SK-N-SH (cell line): ENCODE measurements around the gene SPO11. TPM values are rescaled to one million over a fixed set of nuclear protein-coding genes. Genes with fewer than 3 reads are reported as not detected.

Experiments
- CTCF ChIA-PET: fragments of 300-600, 350-600 bp; formaldehyde crosslinking; extraction: SDS; loops from one replicate; lab custom pipeline; 2021; lab: Yijun Ruan, JAX
- POLR2A ChIA-PET: fragments of 350-600 bp; sonication (Branson Sonifier 250); formaldehyde crosslinking; extraction: SDS; loops from one replicate; lab custom pipeline; 2020; ENCODE audit warnings: antibody characterized with exemption, inconsistent platforms; lab: Yijun Ruan, JAX
- DNase-seq: peaks from one replicate; pipeline ENCODE4 v3.0.0; 2012
- H2AFZ ChIP-seq: fragments of 200-600 bp; sonication (generic); 2 replicates; pipeline ENCODE4 v1.8.1; 2016; ENCODE audit warnings: antibody characterized with exemption, mild to moderate bottlenecking, low read depth
- H3F3A ChIP-seq: fragments of 200-600 bp; sonication (generic); replicated peaks from 2 replicates; pipeline ENCODE3; 2016; ENCODE audit warnings: antibody characterized with exemption, mild to moderate bottlenecking; ENCODE audit not compliant: insufficient read depth
- H3K27ac ChIP-seq, 2 experiments: fragments of 200-500 bp in 1 of 2; fragments of 200-600 bp in 1 of 2; sonication (Bioruptor generic) in 1 of 2; sonication (generic), shearing (Covaris generic) in 1 of 2; 2 replicates each; pipeline versions ENCODE4 v1.5.1 to v1.6.1; 2014 to 2016; ENCODE audit warnings: low read depth in 2 of 2, inconsistent platforms in 1 of 2, low read length in 1 of 2, mild to moderate bottlenecking in 1 of 2, mixed read lengths in 1 of 2
- H3K27me3 ChIP-seq: fragments of 200-600 bp; sonication (generic), shearing (Covaris generic); 2 replicates; pipeline ENCODE4 v1.6.1; 2016; ENCODE audit warnings: mixed run types; ENCODE audit not compliant: insufficient read depth
- H3K36me3 ChIP-seq, 2 experiments: fragments of 200-500 bp in 1 of 2; fragments of 200-600 bp in 1 of 2; sonication (Bioruptor generic) in 1 of 2; sonication (generic) in 1 of 2; replicated peaks in 1 of 2; 2 replicates each; pipeline versions ENCODE3 to v1.5.1; 2014 to 2016; ENCODE audit warnings: low read length in 1 of 2, mild to moderate bottlenecking in 1 of 2; ENCODE audit not compliant: insufficient read depth in 2 of 2, control insufficient read depth in 1 of 2
- H3K4me1 ChIP-seq, 2 experiments: fragments of 200-500 bp in 1 of 2; fragments of 200-600 bp in 1 of 2; sonication (Bioruptor generic) in 1 of 2; sonication (generic), shearing (Covaris generic) in 1 of 2; 2 replicates each; pipeline versions ENCODE4 v1.5.1 to v1.6.1; 2014 to 2016; ENCODE audit warnings: low read depth in 1 of 2, low read length in 1 of 2, mixed run types in 1 of 2; ENCODE audit not compliant: insufficient read depth in 2 of 2, control insufficient read depth in 1 of 2
- H3K4me2 ChIP-seq: fragments of 200-600 bp; sonication (generic), shearing (Covaris generic); 2 replicates; pipeline ENCODE4 v1.6.1; 2017; ENCODE audit warnings: mixed run types
- H3K4me3 ChIP-seq, 2 experiments: fragments of 200-500 bp in 1 of 2; fragments of 200-600 bp in 1 of 2; sonication (Bioruptor generic) in 1 of 2; sonication (generic), shearing (Covaris generic) in 1 of 2; 2 replicates each; pipeline versions ENCODE4 v1.5.1 to v1.8.1; 2014 to 2016; ENCODE audit warnings: low read depth in 2 of 2, inconsistent platforms in 1 of 2, low read length in 1 of 2, mild to moderate bottlenecking in 1 of 2, mixed read lengths in 1 of 2, moderate library complexity in 1 of 2
- H3K79me2 ChIP-seq: fragments of 200-600 bp; sonication (generic); 2 replicates; pipeline ENCODE4 v1.8.1; 2017; ENCODE audit warnings: mild to moderate bottlenecking; ENCODE audit not compliant: insufficient read depth
- H3K9ac ChIP-seq: fragments of 200-600 bp; sonication (generic); 2 replicates; pipeline ENCODE4 v1.6.1; 2017; ENCODE audit warnings: mixed run types
- H3K9me2 ChIP-seq: fragments of 200-600 bp; sonication (generic); 2 replicates; pipeline ENCODE4 v1.6.1; 2017; ENCODE audit warnings: mixed run types
- H3K9me3 ChIP-seq: fragments of 200-600 bp; sonication (generic); 2 replicates; pipeline ENCODE4 v1.6.1; 2017; ENCODE audit warnings: mixed run types, mild to moderate bottlenecking, moderate library complexity
- H4K20me1 ChIP-seq: fragments of 200-600 bp; sonication (generic); 2 replicates; pipeline ENCODE4 v1.6.1; 2017; ENCODE audit warnings: mild to moderate bottlenecking, mixed run types; ENCODE audit not compliant: insufficient read depth
- CHD2 ChIP-seq: fragments of 150-350 bp; IDR thresholded peaks from 2 replicates; pipeline ENCODE4 v1.6.1; 2018; ENCODE audit warnings: low read length; ENCODE audit not compliant: partially characterized antibody
- ELF1 ChIP-seq: IDR thresholded peaks from 2 replicates; pipeline ENCODE4 v1.4.0; 2012
- EP300 ChIP-seq, 2 experiments: IDR thresholded peaks; 2 replicates each; pipeline versions ENCODE4 v1.4.0 to v1.6.1; 2012; ENCODE audit warnings: borderline replicate concordance in 1 of 2, low read depth in 1 of 2, low read length in 1 of 2
- FOSL2 ChIP-seq: IDR thresholded peaks from 2 replicates; pipeline ENCODE4 v1.4.0; 2012; ENCODE audit warnings: low read depth, mild to moderate bottlenecking, moderate library complexity, borderline replicate concordance
- FOXM1 ChIP-seq: IDR thresholded peaks from 2 replicates; pipeline ENCODE4 v1.4.0; 2012; ENCODE audit warnings: low read depth, mild to moderate bottlenecking
- GABPA ChIP-seq: IDR thresholded peaks from 2 replicates; pipeline ENCODE4 v1.4.0; 2012; ENCODE audit warnings: low read depth, mild to moderate bottlenecking
- POLR2AphosphoS5 ChIP-seq: IDR thresholded peaks from 2 replicates; pipeline ENCODE4 v1.6.1; 2012; ENCODE audit warnings: low read depth, low read length
- RCOR1 ChIP-seq: fragments of 150-350 bp; IDR thresholded peaks from 2 replicates; pipeline ENCODE4 v1.6.1; 2017; ENCODE audit warnings: antibody characterized with exemption, low read length
- SIN3A ChIP-seq: IDR thresholded peaks from 2 replicates; pipeline ENCODE4 v1.6.1; 2012; ENCODE audit warnings: low read depth, mild to moderate bottlenecking, low read length, moderate library complexity, borderline replicate concordance
- TCF12 ChIP-seq: IDR thresholded peaks from 2 replicates; pipeline ENCODE4 v1.4.0; 2012
- TEAD4 ChIP-seq: IDR thresholded peaks from 2 replicates; pipeline ENCODE4 v1.4.0; 2012; ENCODE audit warnings: mild to moderate bottlenecking, borderline replicate concordance; ENCODE audit not compliant: insufficient read depth
- polyA plus RNA-seq, 3 experiments: library from polyadenylated mRNA; depleted of rRNA; stranded (reverse); fragments of >200 nt; gene quantifications; 2 replicates each; pipeline ENCODE4 v1.2.3, GENCODE V29; 2012
- TF ChIP-seq, protein P1 (sequence below): fragments of 150-350 bp; IDR thresholded peaks from 2 replicates; pipeline ENCODE4 v1.6.1; 2016; ENCODE audit warnings: mild to moderate bottlenecking, low read depth, low read length
- TF ChIP-seq, protein P2 (sequence below): fragments of 200-600 bp; sonication (generic); IDR thresholded peaks from 2 replicates; pipeline ENCODE4 v1.6.1; 2017; ENCODE audit warnings: antibody characterized with exemption, mild to moderate bottlenecking, moderate library complexity
- TF ChIP-seq, protein P3 (sequence below): fragments of 150-350 bp; IDR thresholded peaks from 2 replicates; pipeline ENCODE4 v1.6.1; 2017; ENCODE audit warnings: antibody characterized with exemption, low read length, low read depth, borderline replicate concordance
- TF ChIP-seq, protein P4 (sequence below): IDR thresholded peaks from 2 replicates; pipeline ENCODE4 v1.6.1; 2012; ENCODE audit warnings: mild to moderate bottlenecking, low read depth, low read length, moderate library complexity

The SPO11 gene
- polyA plus RNA-seq, 1 of the 3 experiments (the other 2 are of a cell fraction), result not detected

DNA sequence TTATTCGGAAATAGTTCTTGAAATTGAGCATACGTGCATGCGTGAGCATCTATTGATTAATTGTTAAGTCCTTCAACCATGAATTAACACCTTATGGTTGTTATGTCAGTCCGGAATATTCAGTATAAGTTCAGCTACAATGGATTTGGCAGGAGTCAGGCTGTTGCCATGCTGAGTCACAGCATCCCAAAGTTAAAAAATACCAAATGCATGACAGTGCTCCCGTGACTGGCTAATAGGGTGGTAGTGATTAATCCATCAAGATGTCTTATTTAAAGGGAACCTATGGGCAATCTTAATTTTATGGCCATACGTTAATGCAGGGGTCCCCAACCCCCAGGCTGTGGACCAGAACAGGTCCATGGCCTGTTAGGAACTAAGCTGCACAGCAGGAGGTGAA lies 31.9 kb downstream of the SPO11 start (continued):
- TF ChIP-seq, protein P1, sequence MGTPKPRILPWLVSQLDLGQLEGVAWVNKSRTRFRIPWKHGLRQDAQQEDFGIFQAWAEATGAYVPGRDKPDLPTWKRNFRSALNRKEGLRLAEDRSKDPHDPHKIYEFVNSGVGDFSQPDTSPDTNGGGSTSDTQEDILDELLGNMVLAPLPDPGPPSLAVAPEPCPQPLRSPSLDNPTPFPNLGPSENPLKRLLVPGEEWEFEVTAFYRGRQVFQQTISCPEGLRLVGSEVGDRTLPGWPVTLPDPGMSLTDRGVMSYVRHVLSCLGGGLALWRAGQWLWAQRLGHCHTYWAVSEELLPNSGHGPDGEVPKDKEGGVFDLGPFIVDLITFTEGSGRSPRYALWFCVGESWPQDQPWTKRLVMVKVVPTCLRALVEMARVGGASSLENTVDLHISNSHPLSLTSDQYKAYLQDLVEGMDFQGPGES, result no peak
- TF ChIP-seq ELF1 (no peak), POLR2AphosphoS5 (no peak), FOXM1 (no peak), TEAD4 (no peak), GABPA (no peak), TCF12 (peak; percentile 43; the same call in 1 of the 2 replicates), RCOR1 (no peak), CHD2 (no peak), FOSL2 (peak; percentile 86; the same call in 1 of the 2 replicates)
- TF ChIP-seq, protein P2, sequence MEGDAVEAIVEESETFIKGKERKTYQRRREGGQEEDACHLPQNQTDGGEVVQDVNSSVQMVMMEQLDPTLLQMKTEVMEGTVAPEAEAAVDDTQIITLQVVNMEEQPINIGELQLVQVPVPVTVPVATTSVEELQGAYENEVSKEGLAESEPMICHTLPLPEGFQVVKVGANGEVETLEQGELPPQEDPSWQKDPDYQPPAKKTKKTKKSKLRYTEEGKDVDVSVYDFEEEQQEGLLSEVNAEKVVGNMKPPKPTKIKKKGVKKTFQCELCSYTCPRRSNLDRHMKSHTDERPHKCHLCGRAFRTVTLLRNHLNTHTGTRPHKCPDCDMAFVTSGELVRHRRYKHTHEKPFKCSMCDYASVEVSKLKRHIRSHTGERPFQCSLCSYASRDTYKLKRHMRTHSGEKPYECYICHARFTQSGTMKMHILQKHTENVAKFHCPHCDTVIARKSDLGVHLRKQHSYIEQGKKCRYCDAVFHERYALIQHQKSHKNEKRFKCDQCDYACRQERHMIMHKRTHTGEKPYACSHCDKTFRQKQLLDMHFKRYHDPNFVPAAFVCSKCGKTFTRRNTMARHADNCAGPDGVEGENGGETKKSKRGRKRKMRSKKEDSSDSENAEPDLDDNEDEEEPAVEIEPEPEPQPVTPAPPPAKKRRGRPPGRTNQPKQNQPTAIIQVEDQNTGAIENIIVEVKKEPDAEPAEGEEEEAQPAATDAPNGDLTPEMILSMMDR, result no peak
- TF ChIP-seq, protein P3, sequence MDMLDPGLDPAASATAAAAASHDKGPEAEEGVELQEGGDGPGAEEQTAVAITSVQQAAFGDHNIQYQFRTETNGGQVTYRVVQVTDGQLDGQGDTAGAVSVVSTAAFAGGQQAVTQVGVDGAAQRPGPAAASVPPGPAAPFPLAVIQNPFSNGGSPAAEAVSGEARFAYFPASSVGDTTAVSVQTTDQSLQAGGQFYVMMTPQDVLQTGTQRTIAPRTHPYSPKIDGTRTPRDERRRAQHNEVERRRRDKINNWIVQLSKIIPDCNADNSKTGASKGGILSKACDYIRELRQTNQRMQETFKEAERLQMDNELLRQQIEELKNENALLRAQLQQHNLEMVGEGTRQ, result no peak
- TF ChIP-seq, all 33 proteins: peak for 5

DNA sequence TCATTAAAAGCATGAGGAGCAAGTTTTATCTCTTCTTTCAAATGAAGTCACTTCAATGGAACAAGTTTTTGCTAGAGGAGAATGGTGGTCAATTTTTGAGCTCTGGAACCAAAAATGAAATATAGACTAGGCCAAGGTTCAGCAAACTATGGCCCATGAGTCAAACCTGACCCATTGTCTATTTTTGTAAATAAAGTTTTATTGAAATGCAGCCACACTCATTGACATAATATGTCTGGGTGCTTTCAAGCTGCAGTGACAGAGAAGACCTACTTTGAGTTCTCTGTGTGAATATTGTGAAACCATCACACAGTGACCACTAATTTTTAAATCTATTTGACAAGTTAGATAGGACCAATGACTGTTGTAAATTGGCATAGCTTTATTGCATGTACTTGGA lies 34.8 kb downstream of the SPO11 start:
- Histone ChIP-seq H3K4me1 (no peaks in the 10 kb centered on the region), H2AFZ (no peak overlapping the region), H4K20me1 (no peaks in the 10 kb centered on the region), H3K9ac (no peak overlapping the region), H3K79me2 (peaks cover 30% of the 10 kb centered on the region), H3K27me3 (no peaks in the 10 kb centered on the region), H3K27ac (no peak overlapping the region), H3K36me3 (peaks cover 60 to 64% of the 10 kb centered on the region in 2 experiments), H3K4me3 (no peak overlapping the region), H3K9me3 (no peaks in the 10 kb centered on the region), H3K4me2 (no peak overlapping the region), H3K9me2 (no peaks in the 10 kb centered on the region), H3F3A (peaks cover 10% of the 10 kb centered on the region)
- ChIA-PET CTCF (interaction anchor here (0.9 kb wide), 1 partner anchor 134 kb away, joined by 3 read pairs; no protein-coding TSS in a partner anchor), POLR2A (no interaction called here)
- TF ChIP-seq, protein P4, sequence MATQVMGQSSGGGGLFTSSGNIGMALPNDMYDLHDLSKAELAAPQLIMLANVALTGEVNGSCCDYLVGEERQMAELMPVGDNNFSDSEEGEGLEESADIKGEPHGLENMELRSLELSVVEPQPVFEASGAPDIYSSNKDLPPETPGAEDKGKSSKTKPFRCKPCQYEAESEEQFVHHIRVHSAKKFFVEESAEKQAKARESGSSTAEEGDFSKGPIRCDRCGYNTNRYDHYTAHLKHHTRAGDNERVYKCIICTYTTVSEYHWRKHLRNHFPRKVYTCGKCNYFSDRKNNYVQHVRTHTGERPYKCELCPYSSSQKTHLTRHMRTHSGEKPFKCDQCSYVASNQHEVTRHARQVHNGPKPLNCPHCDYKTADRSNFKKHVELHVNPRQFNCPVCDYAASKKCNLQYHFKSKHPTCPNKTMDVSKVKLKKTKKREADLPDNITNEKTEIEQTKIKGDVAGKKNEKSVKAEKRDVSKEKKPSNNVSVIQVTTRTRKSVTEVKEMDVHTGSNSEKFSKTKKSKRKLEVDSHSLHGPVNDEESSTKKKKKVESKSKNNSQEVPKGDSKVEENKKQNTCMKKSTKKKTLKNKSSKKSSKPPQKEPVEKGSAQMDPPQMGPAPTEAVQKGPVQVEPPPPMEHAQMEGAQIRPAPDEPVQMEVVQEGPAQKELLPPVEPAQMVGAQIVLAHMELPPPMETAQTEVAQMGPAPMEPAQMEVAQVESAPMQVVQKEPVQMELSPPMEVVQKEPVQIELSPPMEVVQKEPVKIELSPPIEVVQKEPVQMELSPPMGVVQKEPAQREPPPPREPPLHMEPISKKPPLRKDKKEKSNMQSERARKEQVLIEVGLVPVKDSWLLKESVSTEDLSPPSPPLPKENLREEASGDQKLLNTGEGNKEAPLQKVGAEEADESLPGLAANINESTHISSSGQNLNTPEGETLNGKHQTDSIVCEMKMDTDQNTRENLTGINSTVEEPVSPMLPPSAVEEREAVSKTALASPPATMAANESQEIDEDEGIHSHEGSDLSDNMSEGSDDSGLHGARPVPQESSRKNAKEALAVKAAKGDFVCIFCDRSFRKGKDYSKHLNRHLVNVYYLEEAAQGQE, result no peak
- TF ChIP-seq SIN3A (no peak), GABPA (no peak), EP300 (IDR thresholded peaks at IDR 0.05; ENCODE audit: borderline replicate concordance in 1 of 2, low read depth in 1 of 2, low read length in 1 of 2) (no peak)
- no peak for DNase-seq
